ENCODE measurements around the gene NHEJ1. TPM values are rescaled to one million over a fixed set of nuclear protein-coding genes. Genes with fewer than 3 reads are reported as not detected.

Gene NHEJ1
- polyA plus RNA-seq, 3 donors from 2014 or later: 19.2 to 33.3 (median 21.9) TPM

- Mint-ChIP-seq H3K4me1 (peaks cover 19% of the 10 kb centered on the region in 2 donors), H3K36me3 (peaks cover 0 to 3% (median 0%) of the 10 kb centered on the region in 3 donors), H3K4me3 (no peak overlapping the region), H3K27me3 (ENCODE audit: low read depth in 3 of 3) (peaks cover 3 to 8% (median 3%) of the 10 kb centered on the region in 3 donors), H3K9me3 (no peaks in the 10 kb centered on the region), H3K27ac (no peak overlapping the region)
- DNase-seq: peak; percentile 26 to 45 (median 41)
Measured at GRCh38 chr2:219119422-219120043, 41.1 kb downstream of the NHEJ1 start.

DNA sequence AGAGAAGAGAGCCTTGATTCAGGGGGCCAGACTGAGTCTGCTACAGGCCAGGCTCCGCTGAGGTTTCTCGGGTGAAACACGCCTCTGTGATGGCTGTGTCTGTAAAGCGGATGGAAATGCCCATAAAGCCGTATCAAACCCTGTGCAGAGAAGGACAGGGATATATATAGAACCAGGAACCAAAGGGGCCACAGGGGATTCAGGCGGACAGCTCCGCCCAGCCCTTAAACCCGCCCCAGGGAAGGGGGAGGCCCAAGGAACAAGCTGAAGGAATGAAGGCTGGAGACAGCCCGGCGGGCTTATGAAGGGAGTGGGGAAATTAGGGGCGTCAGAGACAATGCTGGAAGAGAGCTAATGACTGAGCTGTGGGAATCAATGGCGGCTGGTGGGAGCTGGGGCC, 42.1 kb downstream of the NHEJ1 start:
- DNase-seq: no peak
- Mint-ChIP-seq H3K4me3 (no peak overlapping the region), H3K36me3 (peaks cover 0 to 3% (median 0%) of the 10 kb centered on the region in 3 donors), H3K27ac (no peak overlapping the region), H3K9me3 (no peaks in the 10 kb centered on the region), H3K4me1 (peaks cover 9% of the 10 kb centered on the region in 2 donors), H3K27me3 (ENCODE audit: low read depth in 3 of 3) (peaks cover 0 to 2% (median 0%) of the 10 kb centered on the region in 3 donors)

- H3K27ac Mint-ChIP-seq: peak overlapping the region in 1 of 6 donors; percentile 41
Measured at GRCh38 chr2:219116776-219117646, 43.6 kb downstream of the NHEJ1 start.

DNA sequence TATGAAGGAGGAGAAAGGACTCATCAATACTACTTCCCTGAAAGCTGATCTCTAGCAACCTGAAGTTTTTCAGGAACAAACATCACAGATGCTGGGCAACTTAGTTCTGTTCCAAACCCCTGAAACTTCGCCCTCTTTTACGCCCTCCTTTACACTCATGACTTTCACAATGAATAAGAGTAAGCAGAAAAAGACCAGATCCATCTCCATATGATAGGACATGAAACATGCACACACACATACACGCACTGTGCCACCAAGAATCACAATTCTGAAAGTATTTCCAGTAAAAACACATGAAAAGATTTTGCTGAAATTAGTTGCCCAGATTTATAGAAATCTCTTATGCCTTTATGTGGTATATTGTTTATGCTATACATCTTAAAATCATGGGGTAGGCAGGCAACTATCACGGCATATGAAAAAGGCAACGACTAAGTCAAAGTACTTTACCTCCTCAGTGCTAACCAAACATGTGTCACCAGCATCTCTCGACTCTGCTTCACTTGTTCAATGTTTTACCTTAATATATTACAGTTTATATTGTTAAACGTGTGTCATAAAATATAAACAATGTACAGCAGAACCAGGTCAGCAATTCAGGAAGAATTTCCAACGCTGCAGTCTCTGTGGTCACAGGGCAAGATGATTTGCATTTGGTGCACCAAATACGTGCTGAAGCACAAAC, 47.8 kb downstream of the NHEJ1 start:
- Mint-ChIP-seq H3K36me3 (peaks cover 0 to 3% (median 0%) of the 10 kb centered on the region in 3 donors), H3K9me3 (no peaks in the 10 kb centered on the region)

More at GRCh38 chr2:219116776-219117646, 43.6 kb downstream of the NHEJ1 start:
- Mint-ChIP-seq H3K9me3 (no peaks in the 10 kb centered on the region), H3K4me3 (no peak overlapping the region), H3K36me3 (peaks cover 0 to 3% (median 3%) of the 10 kb centered on the region in 3 donors), H3K4me1 (no peaks in the 10 kb centered on the region), H3K27me3 (ENCODE audit: low read depth in 3 of 3) (peaks cover 0 to 2% (median 0%) of the 10 kb centered on the region in 3 donors)
- DNase-seq: no peak

GRCh38 chr2:219112062-219112406, 48.6 kb downstream of the NHEJ1 start:
- peaks cover 4 to 14% of the 10 kb centered on the region in 2 donors for H3K4me1 Mint-ChIP-seq
- peaks cover 0 to 2% (median 0%) of the 10 kb centered on the region in 3 donors for H3K27me3 Mint-ChIP-seq (ENCODE audit: low read depth in 3 of 3)
- no peaks in the 10 kb centered on the region for H3K9me3 Mint-ChIP-seq
- no peak for DNase-seq
- peaks cover 0 to 3% (median 0%) of the 10 kb centered on the region in 3 donors for H3K36me3 Mint-ChIP-seq
- no peak overlapping the region for H3K27ac Mint-ChIP-seq
- no peak overlapping the region for H3K4me3 Mint-ChIP-seq

More for the DNA sequence above, 47.8 kb downstream of the NHEJ1 start:
- no peak for DNase-seq
- Mint-ChIP-seq H3K27me3 (ENCODE audit: low read depth in 3 of 3) (peaks cover 0 to 2% (median 0%) of the 10 kb centered on the region in 3 donors), H3K4me1 (peaks cover 2 to 11% of the 10 kb centered on the region in 2 donors), H3K4me3 (no peak overlapping the region), H3K27ac (no peak overlapping the region)

- peaks cover 0 to 3% (median 0%) of the 10 kb centered on the region in 3 donors for H3K36me3 Mint-ChIP-seq
- no peaks in the 10 kb centered on the region for H3K9me3 Mint-ChIP-seq
- DNase-seq: no peak
- H3K27me3 Mint-ChIP-seq (ENCODE audit: low read depth in 3 of 3): peaks cover 0 to 2% (median 0%) of the 10 kb centered on the region in 3 donors
- no peak overlapping the region for H3K27ac Mint-ChIP-seq
- H3K4me1 Mint-ChIP-seq: peaks cover 4 to 14% of the 10 kb centered on the region in 2 donors
- H3K4me3 Mint-ChIP-seq: no peak overlapping the region
Measured at GRCh38 chr2:219111375-219112061, 49.1 kb downstream of the NHEJ1 start.

DNA sequence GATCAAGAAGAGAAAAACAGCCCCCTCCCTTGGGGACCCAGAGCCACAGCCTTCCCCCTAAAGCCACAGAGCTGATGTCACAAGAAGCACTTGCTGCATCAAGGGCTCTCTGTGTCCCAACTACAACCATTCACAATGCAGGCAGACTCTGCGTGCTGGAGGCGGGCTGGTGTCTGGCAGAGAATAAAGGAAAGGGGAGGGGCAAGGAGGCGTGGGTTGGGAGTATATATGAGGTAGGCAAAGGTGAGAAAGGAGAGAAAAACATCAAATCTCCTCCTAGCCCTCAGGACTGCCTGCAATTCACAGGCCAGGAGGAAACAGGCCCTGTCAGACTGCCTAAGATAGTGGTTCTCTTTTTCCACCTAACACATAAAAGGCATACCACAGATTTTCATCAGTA, 51.1 kb downstream of the NHEJ1 start:
- Mint-ChIP-seq H3K27me3 (ENCODE audit: low read depth in 3 of 3) (no peaks in the 10 kb centered on the region), H3K4me3 (no peak overlapping the region), H3K27ac (no peak overlapping the region), H3K36me3 (peaks cover 0 to 3% (median 0%) of the 10 kb centered on the region in 3 donors), H3K4me1 (peaks cover 7 to 31% of the 10 kb centered on the region in 2 donors), H3K9me3 (no peaks in the 10 kb centered on the region)
- DNase-seq: peak in 1 of 3 donors; percentile 1

GRCh38 chr2:219107758-219108157, 52.9 kb downstream of the NHEJ1 start:
- Mint-ChIP-seq H3K27me3 (ENCODE audit: low read depth in 3 of 3) (no peaks in the 10 kb centered on the region), H3K27ac (peak overlapping the region in 1 of 6 donors; percentile 26), H3K36me3 (peaks cover 0 to 3% (median 0%) of the 10 kb centered on the region in 3 donors), H3K4me1 (peaks cover 7 to 35% of the 10 kb centered on the region in 2 donors), H3K9me3 (no peaks in the 10 kb centered on the region), H3K4me3 (no peak overlapping the region)
- DNase-seq: no peak

DNA sequence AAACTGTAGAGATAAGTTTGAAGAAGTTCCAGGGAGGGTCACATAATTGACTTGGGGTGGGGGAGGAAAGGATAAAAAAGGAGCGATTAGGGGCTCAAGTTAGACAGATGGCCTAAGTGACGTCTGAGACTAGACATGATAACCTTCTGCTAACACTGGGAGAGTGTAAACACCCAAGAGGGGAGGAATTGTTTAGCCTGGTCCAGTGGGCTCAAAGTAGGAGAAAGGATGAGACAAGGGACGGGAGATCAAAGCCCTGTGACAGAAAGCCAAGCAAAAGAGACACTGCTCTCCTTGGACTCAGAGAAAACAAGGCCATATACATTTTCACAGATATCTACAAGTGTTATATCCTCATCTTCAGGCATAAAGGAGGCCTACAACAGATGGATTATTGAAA, 54.4 kb downstream of the NHEJ1 start:
- Mint-ChIP-seq H3K4me3 (no peak overlapping the region), H3K36me3 (peaks cover 0 to 4% (median 0%) of the 10 kb centered on the region in 3 donors), H3K4me1 (peaks cover 7 to 35% of the 10 kb centered on the region in 2 donors), H3K27me3 (ENCODE audit: low read depth in 3 of 3) (no peaks in the 10 kb centered on the region), H3K9me3 (no peaks in the 10 kb centered on the region), H3K27ac (no peak overlapping the region)
- DNase-seq: no peak

GRCh38 chr2:219104107-219105035, 56.2 kb downstream of the NHEJ1 start:
- DNase-seq: peak in 1 of 3 donors; percentile 8
- Mint-ChIP-seq H3K9me3 (no peaks in the 10 kb centered on the region), H3K27me3 (ENCODE audit: low read depth in 3 of 3) (no peaks in the 10 kb centered on the region), H3K27ac (peak overlapping the region in 1 of 6 donors; percentile 41), H3K4me1 (peaks cover 7 to 30% of the 10 kb centered on the region in 2 donors), H3K4me3 (no peak overlapping the region), H3K36me3 (peaks cover 0 to 4% (median 0%) of the 10 kb centered on the region in 3 donors)

- H3K4me1 Mint-ChIP-seq: peaks cover 0 to 3% of the 10 kb centered on the region in 2 donors
- no peak for DNase-seq
- peaks cover 0 to 4% (median 0%) of the 10 kb centered on the region in 3 donors for H3K36me3 Mint-ChIP-seq
- no peak overlapping the region for H3K4me3 Mint-ChIP-seq
- H3K27me3 Mint-ChIP-seq (ENCODE audit: low read depth in 3 of 3): no peaks in the 10 kb centered on the region
- H3K9me3 Mint-ChIP-seq: no peaks in the 10 kb centered on the region
- H3K27ac Mint-ChIP-seq: no peak overlapping the region
Measured at GRCh38 chr2:219099329-219099728, 61.3 kb downstream of the NHEJ1 start.

- peaks cover 3 to 5% (median 4%) of the 10 kb centered on the region in 3 donors for H3K36me3 Mint-ChIP-seq
- no peaks in the 10 kb centered on the region for H3K9me3 Mint-ChIP-seq
- H3K27ac Mint-ChIP-seq: no peak overlapping the region
- H3K4me3 Mint-ChIP-seq: no peak overlapping the region
- no peaks in the 10 kb centered on the region for H3K27me3 Mint-ChIP-seq (ENCODE audit: low read depth in 3 of 3)
- no peaks in the 10 kb centered on the region for H3K4me1 Mint-ChIP-seq
- no peak for DNase-seq
Measured at GRCh38 chr2:219095406-219095935, 65.1 kb downstream of the NHEJ1 start.

Measured in immature natural killer cell (primary cell).